ENCODE data around the gene NPHP4.

The NPHP4 gene

GRCh38 chr1:5820026-5820421 is 172.2 kb downstream of the NPHP4 start:
- in situ Hi-C loops (cut with MboI; ENCODE audit: low sequenced_read_pairs), result no loop called here

GRCh38 chr1:5819391-5820025 is 172.7 kb downstream of the NPHP4 start:
- in situ Hi-C loops (cut with MboI; ENCODE audit: low sequenced_read_pairs), result no loop called here

GRCh38 chr1:5818755-5819154 is 173.5 kb downstream of the NPHP4 start:
- in situ Hi-C loops (cut with MboI; ENCODE audit: low sequenced_read_pairs), result no loop called here

GRCh38 chr1:5815716-5816115 is 176.5 kb downstream of the NPHP4 start:
- in situ Hi-C loops (cut with MboI; ENCODE audit: low sequenced_read_pairs), result no loop called here

GRCh38 chr1:5815211-5815610 is 177.0 kb downstream of the NPHP4 start:
- in situ Hi-C loops (cut with MboI; ENCODE audit: low sequenced_read_pairs), result no loop called here

GRCh38 chr1:5814046-5814619 is 178.1 kb downstream of the NPHP4 start:
- in situ Hi-C loops (cut with MboI; ENCODE audit: low sequenced_read_pairs), result no loop called here

- in situ Hi-C loops (cut with MboI; ENCODE audit: low sequenced_read_pairs), result no loop called here
These were observed 178.7 kb downstream of the NPHP4 start for GRCh38 chr1:5813480-5813879.

Data from hTERT RPE-1 (cell line).